Measurements from ENCODE around the gene HPSE. TPM values are rescaled to one million over a fixed set of nuclear protein-coding genes. Genes with fewer than 3 reads are reported as not detected.

HPSE gene
- total RNA-seq, 2 donors from 2014 or later = 0.82 to 1.5 TPM

- no peaks in the 10 kb centered on the region for H3K27me3 ChIP-seq (replicated peaks; ENCODE audit: insufficient read depth)
- no peaks in the 10 kb centered on the region for H3K4me1 ChIP-seq (replicated peaks)
- H3K4me3 ChIP-seq = no peak overlapping the region
- H3K9me3 ChIP-seq = no peaks in the 10 kb centered on the region
- TF ChIP-seq CTCF (IDR thresholded peaks at IDR 0.05) = no peak
- TF ChIP-seq POLR2A (IDR thresholded peaks at IDR 0.05) = no peak
- TF ChIP-seq POLR2AphosphoS5 (IDR thresholded peaks at IDR 0.05) = no peak
- H3K36me3 ChIP-seq = no peaks in the 10 kb centered on the region
- 75% methylated on average over 1 of the region's 1 CpG for WGBS
- H3K27ac ChIP-seq = no peak overlapping the region
- DNase-seq (ENCODE audit: low spot score) = no peak
- intact Hi-C loops (cut with DNase I) = no loop called here
Observed at GRCh38 chr4:83372931-83373330, 38.3 kb upstream of the HPSE start.

DNA sequence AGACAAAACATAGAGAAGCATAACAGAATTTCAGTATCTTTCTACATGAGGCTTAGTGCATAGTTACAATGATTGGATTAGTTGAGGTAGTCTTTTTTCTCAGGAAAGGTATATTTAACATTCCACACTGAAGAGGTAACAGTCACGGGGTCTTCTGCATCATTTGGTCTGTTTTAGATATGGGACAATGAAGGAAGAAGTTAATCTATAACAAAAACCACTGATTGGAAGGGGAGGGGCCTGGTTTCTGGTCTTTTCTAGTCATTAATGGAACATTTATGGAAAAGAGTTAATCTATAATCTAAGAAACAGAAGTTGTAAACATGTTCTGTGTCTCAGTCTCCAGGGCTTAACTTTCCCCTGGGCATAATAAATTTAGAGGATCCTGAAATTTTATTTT, 37.3 kb upstream of the HPSE start:
- intact Hi-C loops (cut with DNase I) = no loop called here

GRCh38 chr4:83371235-83371634, 36.6 kb upstream of the HPSE start:
- 96% methylated on average over 5 of the region's 5 CpGs for WGBS
- no peak for TF ChIP-seq POLR2A (IDR thresholded peaks at IDR 0.05)
- no peak for TF ChIP-seq POLR2AphosphoS5 (IDR thresholded peaks at IDR 0.05)
- no peak for TF ChIP-seq CTCF (IDR thresholded peaks at IDR 0.05)
- no peaks in the 10 kb centered on the region for H3K9me3 ChIP-seq
- H3K36me3 ChIP-seq = no peaks in the 10 kb centered on the region
- intact Hi-C loops (cut with DNase I) = no loop called here
- no peak overlapping the region for H3K4me3 ChIP-seq
- H3K27ac ChIP-seq = no peak overlapping the region
- no peaks in the 10 kb centered on the region for H3K4me1 ChIP-seq (replicated peaks)
- no peak for DNase-seq (ENCODE audit: low spot score)
- no peaks in the 10 kb centered on the region for H3K27me3 ChIP-seq (replicated peaks; ENCODE audit: insufficient read depth)

More for the DNA sequence above, 37.3 kb upstream of the HPSE start:
- no peaks in the 10 kb centered on the region for H3K9me3 ChIP-seq
- H3K4me3 ChIP-seq = no peak overlapping the region
- no peak for DNase-seq (ENCODE audit: low spot score)
- H3K36me3 ChIP-seq = no peaks in the 10 kb centered on the region
- no peak overlapping the region for H3K27ac ChIP-seq
- H3K4me1 ChIP-seq (replicated peaks) = no peaks in the 10 kb centered on the region
- no peak for TF ChIP-seq POLR2AphosphoS5 (IDR thresholded peaks at IDR 0.05)
- TF ChIP-seq CTCF (IDR thresholded peaks at IDR 0.05) = no peak
- no peak for TF ChIP-seq POLR2A (IDR thresholded peaks at IDR 0.05)
- no peaks in the 10 kb centered on the region for H3K27me3 ChIP-seq (replicated peaks; ENCODE audit: insufficient read depth)
- 68% methylated on average over 1 of the region's 1 CpG for WGBS

DNA sequence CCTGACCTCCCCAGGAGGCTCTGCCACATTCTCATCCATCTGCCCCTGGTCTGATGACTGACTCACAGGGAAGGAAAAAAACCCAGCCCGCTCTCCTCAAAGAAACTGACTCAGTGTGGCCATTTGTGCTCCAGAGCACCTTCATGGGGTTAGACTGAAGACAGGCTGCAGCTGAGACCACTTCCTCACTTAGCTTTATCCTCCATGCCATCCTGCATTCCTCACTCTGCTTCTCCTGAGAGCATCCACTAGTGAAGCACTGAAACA, 35.9 kb upstream of the HPSE start:
- WGBS = 79% methylated on average over 1 of the region's 1 CpG
- no peak for TF ChIP-seq CTCF (IDR thresholded peaks at IDR 0.05)
- TF ChIP-seq POLR2AphosphoS5 (IDR thresholded peaks at IDR 0.05) = no peak
- no peak for TF ChIP-seq POLR2A (IDR thresholded peaks at IDR 0.05)
- H3K27ac ChIP-seq = no peak overlapping the region
- no peaks in the 10 kb centered on the region for H3K36me3 ChIP-seq
- no peak overlapping the region for H3K4me3 ChIP-seq
- H3K27me3 ChIP-seq (replicated peaks; ENCODE audit: insufficient read depth) = no peaks in the 10 kb centered on the region
- intact Hi-C loops (cut with DNase I) = no loop called here
- H3K9me3 ChIP-seq = no peaks in the 10 kb centered on the region
- DNase-seq (ENCODE audit: low spot score) = no peak
- no peaks in the 10 kb centered on the region for H3K4me1 ChIP-seq (replicated peaks)

- no peak overlapping the region for H3K27ac ChIP-seq
- H3K9me3 ChIP-seq = no peaks in the 10 kb centered on the region
- no peak for TF ChIP-seq CTCF (IDR thresholded peaks at IDR 0.05)
- no peak for TF ChIP-seq POLR2A (IDR thresholded peaks at IDR 0.05)
- TF ChIP-seq POLR2AphosphoS5 (IDR thresholded peaks at IDR 0.05) = no peak
- intact Hi-C loops (cut with DNase I) = no loop called here
- H3K4me1 ChIP-seq (replicated peaks) = no peaks in the 10 kb centered on the region
- WGBS = 77% methylated on average over 4 of the region's 4 CpGs
- DNase-seq (ENCODE audit: low spot score) = no peak
- H3K27me3 ChIP-seq (replicated peaks; ENCODE audit: insufficient read depth) = no peaks in the 10 kb centered on the region
- H3K36me3 ChIP-seq = no peaks in the 10 kb centered on the region
- no peak overlapping the region for H3K4me3 ChIP-seq
Observed at GRCh38 chr4:83369831-83370639, 35.4 kb upstream of the HPSE start.
